SIG-M5 (cell line): ENCODE data around the gene RHOB.
"Not testable (repeated sequence)": the region's sequence is repeated elsewhere in the genome, so short reads cannot be mapped to it uniquely, and the experiment has no call there.

Source experiments
- DNase-seq: peaks from one replicate; lab custom pipeline; 2025; lab: John Stamatoyannopoulos, UW

The RHOB gene

DNA sequence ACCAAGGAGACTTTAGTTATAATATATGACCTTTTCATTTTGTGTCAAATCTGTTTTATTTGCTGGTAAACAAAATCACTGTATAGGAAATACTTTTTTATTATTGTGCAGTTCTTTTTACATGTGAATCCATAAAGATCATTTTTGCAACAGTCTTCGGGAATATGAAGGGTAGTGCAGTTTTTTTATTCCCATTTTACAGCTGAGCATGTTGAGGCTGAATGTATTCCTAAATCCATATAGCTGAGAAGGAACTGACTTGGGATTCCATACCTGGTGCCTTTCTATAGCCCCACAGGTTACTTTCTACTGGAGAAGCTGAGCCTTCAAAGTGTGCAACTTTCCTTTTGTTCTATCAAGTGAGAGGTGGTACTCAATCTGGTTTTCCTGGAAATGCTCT lies 29.6 kb downstream of the RHOB start:
- no peak for DNase-seq

DNA sequence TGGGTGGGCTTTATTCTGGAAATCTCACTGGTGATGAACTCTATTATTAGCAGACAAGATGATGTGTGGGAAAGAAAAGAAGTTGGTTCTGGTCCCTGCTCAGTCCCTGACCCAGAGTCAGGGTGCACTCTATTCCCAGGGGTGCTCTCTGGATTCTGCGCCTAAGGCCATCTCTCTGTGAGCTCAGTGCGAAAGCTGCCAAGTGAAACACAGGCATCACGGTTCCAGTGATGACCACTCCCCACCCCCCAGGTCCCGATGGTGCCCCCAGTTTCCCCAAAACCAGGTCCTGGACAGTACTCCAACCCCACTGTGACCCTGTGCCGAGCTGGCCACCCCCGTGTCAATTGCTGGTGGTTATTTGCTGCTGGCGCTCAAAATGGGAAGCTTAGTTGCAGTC lies 30.1 kb downstream of the RHOB start:
- no peak for DNase-seq

DNA sequence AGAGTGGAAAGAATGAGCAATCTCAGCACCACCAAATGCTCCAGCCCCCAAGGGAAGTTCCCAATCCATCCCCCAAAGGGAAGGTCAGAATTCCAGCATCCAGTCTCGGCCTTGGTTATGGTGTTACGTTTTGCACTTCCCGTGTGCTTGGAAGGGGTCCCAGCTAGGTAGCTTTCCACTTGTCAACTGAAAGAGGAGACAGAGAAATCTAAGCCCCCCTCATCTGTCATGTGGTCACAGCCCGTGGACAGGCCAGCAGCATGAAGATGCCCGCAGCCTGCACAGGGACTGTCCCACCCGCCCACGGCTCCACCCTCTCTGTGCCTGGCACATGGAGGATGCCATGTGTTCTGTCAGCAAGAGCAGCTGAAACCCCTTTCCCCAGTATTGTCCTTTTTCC lies 32.1 kb downstream of the RHOB start:
- no peak for DNase-seq

DNA sequence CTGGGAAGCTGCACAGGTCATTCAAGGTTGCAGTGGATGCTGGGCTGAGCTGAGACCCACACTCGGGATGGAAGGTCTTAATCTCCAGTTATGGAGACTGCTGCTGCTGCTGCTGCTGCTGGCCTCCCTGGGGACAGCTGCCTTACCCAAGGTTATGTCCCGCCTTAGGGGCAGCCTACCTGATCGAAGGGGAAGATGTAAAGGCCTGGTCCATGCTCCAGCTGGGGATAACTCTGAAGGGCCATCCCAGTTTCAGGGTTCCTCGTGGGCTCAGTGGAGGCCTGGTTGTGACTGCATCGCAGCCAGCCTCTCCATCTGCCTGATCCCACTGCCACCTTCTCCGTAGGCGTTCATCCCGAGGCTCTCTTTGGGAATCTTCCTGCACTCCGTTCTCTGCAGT lies 33.0 kb downstream of the RHOB start:
- DNase-seq = no peak

DNA sequence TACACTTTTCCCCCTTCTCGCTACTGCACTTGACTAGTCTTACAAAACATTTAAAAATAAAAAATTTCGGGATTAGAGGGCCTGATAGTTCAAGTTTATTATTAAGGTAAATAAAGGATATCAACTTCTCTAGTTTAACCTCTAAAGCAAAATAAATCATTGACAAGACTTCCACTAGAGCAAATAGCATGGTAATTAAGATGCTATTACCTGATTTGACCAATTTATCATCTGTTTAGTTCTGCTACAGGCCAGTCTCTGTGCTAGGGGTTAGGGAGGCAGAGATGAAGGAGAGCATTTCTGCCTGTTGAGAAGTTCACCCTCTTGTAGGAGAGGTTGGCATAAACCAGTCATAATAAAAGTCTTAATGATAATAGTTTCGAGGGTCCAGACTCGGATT lies 34.0 kb downstream of the RHOB start:
- DNase-seq = no peak

DNA sequence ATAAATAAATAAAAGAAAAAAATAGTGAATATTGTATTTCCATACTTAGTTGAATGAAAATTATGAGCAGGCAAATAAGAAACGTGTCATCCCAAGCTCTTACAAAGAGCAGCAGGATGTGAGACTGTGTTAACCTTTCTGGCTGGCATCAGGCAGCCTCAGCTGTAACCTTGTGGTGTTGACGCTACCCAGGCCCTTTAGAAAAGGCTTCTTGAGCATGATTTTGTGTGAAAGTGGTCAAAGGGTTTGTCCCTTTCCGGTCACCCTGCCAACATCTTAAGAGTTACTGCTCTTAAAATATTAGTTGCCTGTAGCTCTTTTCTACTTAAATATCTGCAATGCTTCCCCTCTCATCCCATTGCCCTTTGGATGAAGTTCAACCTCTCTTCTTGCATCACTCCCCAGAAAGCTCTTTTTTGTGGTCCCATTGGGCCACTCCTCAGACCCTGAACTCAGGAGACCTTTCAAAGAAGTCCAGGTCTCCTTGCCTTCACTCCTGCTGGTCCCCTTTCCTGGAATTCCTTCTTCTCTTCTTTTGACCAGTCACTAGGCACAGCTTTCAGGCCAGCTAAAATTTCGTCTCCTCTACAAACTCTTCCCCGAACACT lies 35.0 kb downstream of the RHOB start:
- DNase-seq = no peak

DNA sequence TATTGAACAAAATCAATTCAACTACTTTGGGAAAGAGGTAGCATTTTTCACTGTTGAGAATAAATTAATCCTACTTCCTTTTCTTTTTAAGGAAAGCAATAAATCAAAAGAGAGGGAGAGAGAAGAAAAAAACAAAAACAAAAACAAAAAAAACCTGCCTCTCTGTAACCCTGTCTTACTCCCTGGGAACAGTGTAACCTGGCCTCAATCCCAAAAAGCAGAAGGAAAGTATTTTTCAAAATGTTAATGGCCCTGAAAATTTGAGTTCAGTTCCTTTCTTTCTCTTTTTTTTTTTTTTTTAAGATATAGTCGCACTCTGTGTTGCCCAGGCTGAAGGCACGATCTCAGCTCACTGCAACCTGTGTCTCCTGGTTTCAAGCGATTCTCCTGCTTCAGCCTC lies 35.9 kb downstream of the RHOB start:
- DNase-seq = no peak

DNA sequence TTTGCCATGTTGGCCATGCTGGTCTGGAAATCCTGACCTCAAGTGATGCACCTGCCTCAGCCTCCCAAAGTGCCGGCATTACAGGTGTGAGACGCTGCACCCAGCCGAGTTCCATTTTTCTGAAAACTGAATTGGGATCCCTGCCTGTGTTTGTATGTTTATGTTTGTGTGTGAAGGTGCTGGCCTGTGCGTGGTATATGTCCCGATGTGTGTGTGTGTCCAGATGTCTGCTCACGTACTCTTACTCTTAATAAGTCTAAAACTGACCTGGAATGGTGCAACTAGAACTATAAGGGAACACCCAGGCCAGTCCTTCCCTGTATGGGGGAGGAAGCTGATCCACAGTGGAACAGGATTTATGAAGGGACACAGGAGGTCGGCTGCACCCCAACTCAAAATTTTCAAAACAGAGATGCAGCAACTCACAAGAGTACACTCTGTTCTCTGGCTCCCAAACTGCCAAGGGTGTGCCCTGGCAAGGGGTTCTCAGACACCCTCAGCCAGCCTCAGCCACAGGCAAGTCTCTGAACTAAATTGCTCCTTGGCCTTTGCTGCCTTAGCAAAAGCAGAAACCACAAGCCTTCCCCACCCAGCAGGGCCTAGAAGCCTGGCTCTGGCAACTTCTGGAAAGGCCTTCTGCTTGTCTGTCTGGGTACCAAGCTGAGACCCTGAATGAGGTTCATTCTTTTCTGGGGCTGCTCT lies 36.5 kb downstream of the RHOB start:
- no peak for DNase-seq

DNA sequence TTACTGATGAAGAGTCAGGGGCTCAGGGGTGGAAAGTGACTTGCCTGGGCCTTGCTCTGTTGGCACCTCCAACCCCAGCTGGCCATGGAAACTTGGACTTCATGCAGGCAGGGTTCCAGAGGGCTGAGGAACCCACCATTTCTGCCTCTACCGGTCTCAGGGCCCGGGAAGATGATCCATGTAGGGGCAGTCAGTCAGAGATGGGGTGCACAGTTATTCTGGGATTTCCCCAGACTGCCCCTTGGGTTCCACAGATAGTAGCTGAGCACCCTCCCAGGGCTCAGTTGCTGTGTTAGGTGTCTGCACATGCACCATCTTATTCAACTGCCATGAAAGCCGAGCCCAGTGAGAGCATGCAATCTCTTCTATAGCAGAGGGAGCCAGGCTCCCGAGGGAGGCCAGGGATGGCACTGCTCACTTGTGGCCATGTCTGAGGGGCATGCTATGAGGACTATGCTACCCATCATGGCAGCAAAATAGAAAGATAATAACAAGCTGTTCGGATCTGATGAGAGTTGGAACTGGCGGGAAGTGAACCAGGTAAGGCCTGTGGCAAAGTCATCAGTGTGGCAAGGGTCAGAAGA lies 37.3 kb downstream of the RHOB start:
- no peak for DNase-seq

DNA sequence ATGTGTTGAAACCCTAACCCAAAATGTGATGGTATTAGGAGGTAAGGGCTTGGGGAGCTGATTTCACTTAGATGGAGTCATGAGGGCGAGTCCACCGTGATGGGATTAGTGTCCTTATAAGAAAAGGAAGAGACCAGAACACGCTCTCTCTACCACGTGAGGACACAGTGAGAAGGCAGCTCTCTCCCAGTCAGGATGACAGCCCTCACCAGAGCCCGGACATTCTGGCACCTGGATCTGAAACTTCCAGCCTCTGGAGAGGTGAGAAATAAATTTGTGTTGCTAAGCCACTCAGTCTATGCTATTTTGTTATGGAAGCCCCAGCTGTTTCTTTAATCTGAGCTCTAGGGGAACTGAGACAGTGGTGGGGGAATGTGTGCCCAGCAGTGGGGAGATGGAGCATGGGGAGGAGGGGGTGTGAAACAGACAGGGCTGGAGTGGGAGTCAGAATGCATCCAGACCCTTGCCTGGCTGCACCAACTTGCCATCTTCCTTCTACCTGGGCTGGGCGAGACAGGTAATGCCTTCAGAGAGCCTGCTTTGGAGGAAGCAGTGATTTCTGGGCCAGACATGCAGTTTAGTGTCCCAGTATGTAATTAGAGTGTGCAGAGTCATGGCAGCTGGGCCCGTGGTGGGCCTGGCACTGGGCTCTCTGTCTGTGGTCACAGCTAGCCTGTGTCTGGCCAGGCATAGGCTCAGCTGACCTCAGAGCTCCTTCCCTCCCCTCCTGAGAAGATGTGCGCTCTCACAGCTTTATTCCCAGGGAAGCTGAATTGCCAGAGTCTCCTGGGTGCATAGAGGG lies 38.1 kb downstream of the RHOB start:
- DNase-seq = no peak

DNA sequence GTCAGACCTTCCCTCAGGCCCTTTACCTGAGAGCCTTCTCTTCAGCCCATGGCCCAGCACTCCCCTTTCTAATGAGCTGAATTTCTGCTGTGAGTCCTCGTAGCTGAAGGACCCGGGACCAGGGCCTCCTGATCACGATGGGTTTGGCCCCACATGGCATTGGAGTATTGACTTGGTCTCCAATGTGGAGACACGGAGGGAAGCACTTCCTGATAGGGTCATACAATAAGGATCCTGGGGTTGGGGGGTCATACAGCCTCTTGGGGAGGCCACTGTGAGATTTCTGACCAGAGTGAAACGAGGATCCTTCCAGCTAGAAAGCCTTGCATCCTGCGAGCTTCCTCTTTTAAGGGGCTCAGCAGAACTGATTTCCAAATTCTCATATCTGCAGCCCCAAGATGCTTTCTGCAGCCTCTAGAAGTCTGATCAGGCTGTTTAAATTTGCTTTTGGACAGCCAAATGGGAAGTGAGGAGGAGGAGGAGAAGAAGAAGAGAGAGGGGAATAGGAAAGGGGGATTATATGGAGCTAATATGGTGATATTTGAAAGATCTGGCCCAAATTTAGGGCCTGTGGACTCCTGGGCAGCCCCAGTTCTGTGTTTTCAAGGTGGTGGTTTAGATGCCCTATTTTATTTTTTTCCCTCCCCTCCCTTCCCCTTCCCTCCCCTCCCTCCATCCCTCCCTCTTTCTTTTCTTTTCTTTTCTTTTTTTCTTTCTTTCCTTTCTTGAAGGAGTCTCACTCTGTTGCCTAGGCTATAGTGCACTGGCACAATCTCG lies 38.9 kb downstream of the RHOB start:
- DNase-seq = no peak

DNA sequence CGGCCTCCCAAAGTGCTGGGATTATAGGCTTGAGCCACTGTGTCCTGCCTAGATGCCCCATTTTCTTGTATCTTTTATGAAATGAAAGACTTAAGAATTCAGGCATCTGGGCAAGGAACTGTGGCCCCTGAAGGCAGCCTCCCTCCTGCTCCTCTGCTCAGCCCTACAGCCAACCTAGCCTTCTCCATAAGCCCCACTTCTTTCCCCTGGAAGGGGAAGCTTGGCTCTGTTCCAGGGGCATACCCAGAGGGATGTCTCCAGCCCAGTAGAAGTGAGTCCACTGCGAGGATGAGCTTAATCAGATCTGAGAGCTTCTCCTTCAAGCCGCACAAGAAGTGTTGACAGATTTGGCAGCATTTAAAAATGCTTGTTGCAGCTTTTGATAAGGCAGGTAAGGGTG lies 39.7 kb downstream of the RHOB start:
- DNase-seq = no peak

DNA sequence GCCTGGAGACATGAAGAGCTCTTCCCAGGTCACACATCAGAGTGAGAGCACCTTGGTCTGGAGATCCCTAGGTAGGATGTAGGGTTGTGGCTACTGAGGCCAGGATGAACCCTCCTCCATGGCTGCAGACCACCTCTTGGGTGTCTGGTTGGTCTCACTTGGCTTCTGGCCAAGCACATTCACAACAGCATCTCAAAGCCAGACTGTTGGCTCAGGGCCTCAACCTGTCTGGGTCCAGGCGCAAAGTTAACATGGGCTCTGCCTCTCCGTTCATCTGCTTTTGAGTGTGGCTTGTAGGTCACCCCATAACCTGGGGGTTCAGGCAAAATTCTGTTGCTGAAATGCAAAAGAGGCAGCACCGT lies 40.1 kb downstream of the RHOB start:
- DNase-seq = no peak

DNA sequence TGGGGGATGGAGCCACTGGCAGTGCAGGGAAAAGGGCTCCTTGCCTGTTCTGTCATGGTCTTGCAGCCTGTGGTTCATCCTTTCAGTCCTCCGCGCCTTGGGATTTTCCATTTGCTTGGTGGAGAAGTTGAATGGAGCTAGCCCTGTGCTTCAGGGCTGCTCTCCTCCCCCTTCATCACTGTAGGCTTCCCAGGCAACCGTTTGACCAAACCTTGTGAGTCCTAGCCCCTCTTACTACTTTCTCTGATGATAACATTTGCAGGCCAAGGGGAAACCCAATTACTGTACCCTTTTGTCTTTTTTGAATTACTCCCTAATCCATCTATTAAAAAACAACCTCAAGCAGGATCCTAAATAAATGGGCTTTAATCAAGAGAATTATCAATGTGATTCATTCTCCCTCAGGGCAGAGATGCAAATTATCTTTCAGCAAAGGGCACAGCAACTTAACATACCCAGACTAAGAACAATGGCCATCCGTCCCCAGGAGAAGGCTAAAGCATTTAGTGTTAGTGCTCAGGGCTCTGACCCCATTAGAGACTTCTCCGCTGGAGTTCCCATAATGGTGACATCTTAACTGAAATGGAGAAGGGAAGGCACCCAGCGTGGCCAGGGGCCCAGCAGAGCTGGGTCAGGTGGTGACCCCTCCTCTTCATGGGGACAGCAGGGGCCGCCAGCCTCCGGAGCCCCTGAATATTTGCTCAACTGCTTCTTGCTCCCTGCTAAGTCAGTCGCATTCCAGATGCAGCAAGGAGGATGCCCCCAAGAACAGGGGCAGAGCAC lies 40.7 kb downstream of the RHOB start:
- no peak for DNase-seq

DNA sequence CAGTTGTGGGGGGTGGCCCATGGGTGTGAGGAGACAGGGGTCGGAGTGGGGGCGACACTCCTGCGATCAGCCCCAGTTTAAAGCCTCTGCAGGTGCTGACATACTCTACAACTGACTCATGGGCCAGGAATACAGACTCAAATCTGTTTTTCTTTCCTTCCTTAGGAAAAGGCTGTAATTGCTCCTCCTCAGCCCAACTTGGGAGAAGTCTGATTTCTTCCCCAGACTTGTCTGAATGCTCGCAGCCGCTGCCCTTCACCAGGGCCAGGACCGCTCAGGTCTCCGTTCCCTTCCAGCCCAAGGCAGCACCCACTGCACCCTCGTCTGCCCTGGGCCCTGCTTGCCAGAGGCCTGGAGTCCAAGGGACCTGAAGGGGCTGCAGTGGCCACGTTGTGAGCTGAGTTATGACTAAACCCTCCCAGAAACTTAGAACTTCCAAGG lies 41.3 kb downstream of the RHOB start:
- no peak for DNase-seq

DNA sequence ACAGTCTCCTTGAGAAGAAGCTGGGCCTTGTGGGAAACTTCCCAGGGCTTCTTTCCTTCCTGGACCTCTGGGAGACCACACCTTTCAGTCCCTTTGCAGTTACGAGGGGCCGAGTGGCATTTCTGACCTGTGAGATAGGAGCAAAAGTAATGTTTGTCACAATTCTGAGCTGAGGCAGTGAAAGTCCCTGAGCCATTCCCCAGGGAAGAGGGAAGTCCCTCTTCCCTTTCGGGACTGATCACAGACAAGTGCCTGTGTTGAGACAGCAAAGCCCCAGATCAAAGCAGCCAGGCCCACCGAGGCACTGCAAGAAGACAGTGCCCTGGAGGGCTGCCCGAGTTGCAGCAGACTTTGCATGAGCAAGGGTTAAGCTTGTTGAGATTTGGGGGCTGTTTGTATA lies 41.9 kb downstream of the RHOB start:
- no peak for DNase-seq

DNA sequence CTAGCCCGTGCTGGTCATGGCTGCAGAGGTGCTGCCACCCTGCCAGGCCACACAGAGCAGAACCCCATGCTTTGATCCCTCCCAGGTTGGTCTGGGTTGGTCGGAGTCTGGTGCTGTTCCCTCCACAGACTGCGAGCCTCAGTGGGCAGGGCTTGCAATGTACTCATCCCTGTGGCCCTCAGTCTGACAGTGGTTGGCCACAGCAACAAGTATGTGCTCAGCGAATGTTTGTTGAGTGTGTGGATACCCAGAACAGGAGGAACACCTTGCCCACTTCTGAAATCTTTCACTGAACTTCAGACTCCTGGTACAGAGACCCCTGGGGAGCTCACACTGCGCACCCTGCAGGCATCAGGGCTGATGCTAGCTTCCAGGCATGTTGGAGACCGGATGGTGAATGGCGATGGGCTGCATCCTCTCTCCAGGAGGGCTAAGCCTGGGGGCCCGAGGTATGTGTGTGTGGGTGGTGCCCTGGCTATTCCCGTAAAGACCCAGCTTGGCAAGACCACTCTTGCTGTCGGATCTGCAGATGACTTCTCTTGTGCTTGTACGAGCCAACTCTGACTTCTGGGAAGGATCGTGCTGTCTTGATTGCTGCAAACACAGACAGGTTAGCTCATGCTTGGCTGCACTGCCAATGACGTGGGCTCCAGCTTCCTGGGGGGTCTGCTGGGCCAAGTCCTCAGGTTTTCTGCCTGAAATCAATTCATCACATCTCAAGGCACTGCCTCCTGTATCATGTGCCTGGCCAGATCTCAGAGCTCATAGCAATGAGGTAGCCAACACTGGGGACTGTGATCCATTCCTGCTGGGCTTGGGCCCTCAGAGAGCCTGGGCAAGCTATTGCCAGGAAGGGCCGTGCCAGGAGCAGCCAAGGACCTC lies 43.7 kb downstream of the RHOB start:
- DNase-seq = no peak

DNA sequence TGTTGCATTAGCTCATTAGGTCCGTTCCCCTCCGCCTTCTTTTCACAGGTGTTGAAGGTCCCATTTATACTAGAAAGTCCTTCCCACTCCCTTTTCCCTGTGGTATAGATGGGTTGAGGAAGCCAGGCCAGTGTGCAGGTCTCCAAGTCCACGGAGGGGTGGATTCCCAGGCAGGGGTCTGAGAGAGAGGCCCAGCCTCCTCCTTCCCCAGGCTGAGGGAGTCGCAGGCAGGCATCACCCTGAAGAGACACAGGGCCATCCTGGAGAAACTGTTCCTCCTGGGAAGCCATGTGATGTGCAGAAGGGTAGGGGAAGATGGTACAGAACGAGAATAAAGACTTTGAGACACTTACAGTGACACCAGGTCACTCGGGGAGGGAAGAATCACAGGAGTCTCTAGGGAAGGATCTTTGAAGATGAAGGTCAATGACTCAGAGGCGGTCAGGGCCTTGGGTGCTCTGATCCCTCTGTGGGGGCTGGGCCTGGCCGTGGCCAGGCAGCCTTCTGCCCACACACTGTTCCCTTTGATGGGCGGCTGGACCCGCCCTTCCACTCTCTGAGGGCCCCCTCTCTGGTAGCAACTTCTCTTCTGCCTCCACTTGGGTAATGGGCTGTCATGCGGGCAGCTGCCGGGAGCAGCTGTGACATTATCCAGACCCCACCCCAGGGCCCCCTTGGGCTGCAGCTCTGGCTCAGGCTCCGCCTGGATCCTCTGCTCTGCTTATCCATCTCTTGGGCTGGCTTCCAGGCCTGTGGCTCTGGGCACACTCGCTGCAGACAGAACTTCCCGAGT lies 45.1 kb downstream of the RHOB start:
- DNase-seq = no peak

DNA sequence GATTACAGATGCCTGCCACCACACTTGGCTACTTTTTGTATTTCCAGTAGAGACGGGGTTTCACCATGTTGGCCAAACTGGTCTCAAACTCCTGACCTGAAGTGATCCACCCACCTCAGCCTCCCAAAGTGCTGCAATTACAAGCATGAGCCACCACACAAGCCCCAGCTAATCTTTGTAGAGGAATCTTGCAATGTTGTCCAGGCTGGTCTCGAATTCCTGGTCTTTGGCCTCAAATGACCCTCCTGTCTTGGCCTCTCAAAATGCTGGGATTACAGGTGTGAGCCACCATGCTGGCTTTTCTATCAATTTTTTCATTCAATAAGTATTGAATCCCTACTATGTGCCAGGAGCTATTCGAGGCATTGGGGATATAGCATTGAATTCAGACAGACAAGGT lies 46.2 kb downstream of the RHOB start:
- not testable (repeated sequence) for DNase-seq

DNA sequence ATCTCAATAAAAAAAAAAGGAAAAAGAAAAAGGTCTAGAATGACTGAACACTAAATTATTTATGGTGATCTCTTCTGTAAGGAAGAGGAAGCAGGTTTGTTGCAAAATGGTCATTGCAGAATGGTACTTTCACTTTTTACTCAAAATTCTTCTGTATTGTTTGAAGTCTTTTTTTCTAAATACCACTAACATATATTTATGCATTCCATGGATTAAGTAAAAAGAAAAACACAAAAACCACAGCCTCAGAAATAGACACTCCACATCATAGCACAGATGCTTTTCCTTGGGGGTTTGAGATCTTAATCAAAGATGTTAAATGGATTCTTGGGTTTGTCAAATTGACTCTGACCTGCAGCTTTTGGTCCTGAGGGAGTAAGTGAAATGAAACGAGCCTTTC lies 47.4 kb downstream of the RHOB start:
- DNase-seq = peak; percentile 46
